Measurements from ENCODE around the gene RAB8B. TPM values are rescaled to one million over a fixed set of nuclear protein-coding genes. Genes with fewer than 3 reads are reported as not detected.

Gene RAB8B
- total and polyA plus RNA-seq, 9 of the 15 experiments (the other 6 are each of a cell fraction or from before 2014, with no cell fraction given): 7.8 to 32.1 (median 24.2) TPM

DNA sequence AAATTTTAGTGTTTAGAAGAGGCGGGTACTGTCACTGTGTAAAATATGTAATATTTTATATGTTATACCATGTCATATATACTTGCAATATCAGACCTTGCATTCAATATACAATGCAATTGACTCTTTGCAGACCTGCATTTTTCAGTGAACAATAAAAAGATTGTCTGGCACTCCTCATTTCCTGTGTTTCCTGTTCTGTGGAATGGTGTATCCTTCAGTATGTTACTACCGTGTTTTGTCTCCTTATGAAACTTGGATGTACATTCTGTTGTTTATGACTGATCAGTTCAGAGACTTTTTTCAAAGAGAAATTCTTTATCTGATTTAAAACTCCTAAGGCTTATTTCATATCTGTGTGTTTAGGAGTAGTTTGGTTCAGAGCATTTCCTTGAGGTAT lies 119.5 kb downstream of the RAB8B start (continued):
- TF ChIP-seq, protein P1, sequence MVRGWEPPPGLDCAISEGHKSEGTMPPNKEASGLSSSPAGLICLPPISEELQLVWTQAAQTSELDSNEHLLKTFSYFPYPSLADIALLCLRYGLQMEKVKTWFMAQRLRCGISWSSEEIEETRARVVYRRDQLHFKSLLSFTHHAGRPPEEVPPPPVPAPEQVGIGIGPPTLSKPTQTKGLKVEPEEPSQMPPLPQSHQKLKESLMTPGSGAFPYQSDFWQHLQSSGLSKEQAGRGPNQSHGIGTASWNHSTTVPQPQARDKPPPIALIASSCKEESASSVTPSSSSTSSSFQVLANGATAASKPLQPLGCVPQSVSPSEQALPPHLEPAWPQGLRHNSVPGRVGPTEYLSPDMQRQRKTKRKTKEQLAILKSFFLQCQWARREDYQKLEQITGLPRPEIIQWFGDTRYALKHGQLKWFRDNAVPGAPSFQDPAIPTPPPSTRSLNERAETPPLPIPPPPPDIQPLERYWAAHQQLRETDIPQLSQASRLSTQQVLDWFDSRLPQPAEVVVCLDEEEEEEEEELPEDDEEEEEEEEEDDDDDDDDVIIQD (CRISPR knock-in tag; IDR thresholded peaks at IDR 0.05): no peak

DNA sequence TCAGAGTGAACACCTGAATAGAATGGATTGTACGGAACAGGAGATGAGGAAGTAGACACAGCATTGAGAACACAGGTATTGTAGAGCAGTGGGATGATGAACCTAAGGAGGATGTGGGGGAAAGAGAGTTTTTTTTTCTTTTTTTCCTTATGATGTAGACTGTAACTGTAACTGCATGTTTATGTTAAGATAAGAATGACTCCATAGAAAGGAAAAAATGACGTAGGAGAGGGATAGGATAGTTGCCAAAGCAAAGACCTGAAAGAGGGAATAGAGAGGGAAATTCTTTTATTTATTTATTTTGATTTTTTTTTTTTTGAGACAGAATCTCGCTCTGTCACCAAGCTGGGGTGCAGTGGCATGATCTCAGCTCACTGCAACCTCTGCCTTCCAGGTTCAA lies 121.2 kb downstream of the RAB8B start:
- no peak for TF ChIP-seq TOE1 (IDR thresholded peaks at IDR 0.05; ENCODE audit: borderline replicate concordance)
- no peak for TF ChIP-seq TOE1 (CRISPR knock-in tag; IDR thresholded peaks at IDR 0.05; ENCODE audit: borderline replicate concordance, low read depth)
- TF ChIP-seq FOSL1 (tag; conservative IDR thresholded peaks at IDR 0.05): peak; percentile 36
- TF ChIP-seq SP1 (CRISPR knock-in tag; IDR thresholded peaks at IDR 0.05): no peak
- Histone ChIP-seq H3K36me3 (ENCODE audit: control insufficient read depth, insufficient read depth, low read length) (no peaks in the 10 kb centered on the region), H3K9ac (ENCODE audit: insufficient read depth in 1 of 2, low read depth in 2 of 2, low read length in 2 of 2) (no peak overlapping the region), H3K4me3 (no peak overlapping the region), H3K27ac (ENCODE audit: extremely low read depth, low read depth, low read length) (no peak overlapping the region), H3K9me3 (replicated peaks; ENCODE audit: control insufficient read depth, insufficient read depth, low read depth, low read length) (no peaks in the 10 kb centered on the region), H3K9me1 (ENCODE audit: control insufficient read depth, insufficient read depth, low read length) (no peaks in the 10 kb centered on the region), H2AFZ (ENCODE audit: low read depth, low read length) (no peak overlapping the region), H3K4me1 (replicated peaks in 1 of 2; ENCODE audit: control insufficient read depth in 2 of 2, insufficient read depth in 2 of 2, low read length in 2 of 2) (no peaks in the 10 kb centered on the region; a peak in 1 of 5 replicates), H4K20me1 (replicated peaks; ENCODE audit: control insufficient read depth, insufficient read depth, low read length) (no peaks in the 10 kb centered on the region), H3K27me3 (ENCODE audit: control insufficient read depth in 2 of 2, insufficient read depth in 2 of 2, low read length in 2 of 2) (no peaks in the 10 kb centered on the region), H3K79me2 (ENCODE audit: control insufficient read depth, insufficient read depth, low read length) (no peaks in the 10 kb centered on the region), H3K4me2 (ENCODE audit: insufficient read depth, low read length) (no peak overlapping the region)
- FAIRE-seq (no peak), ATAC-seq (no peak), DNase-seq (ENCODE audit: extremely low read depth in 1 of 4, low spot score in 3 of 4) (no peak)
- intact Hi-C loops (cut with micrococcal nuclease) (no loop called here), in situ Hi-C loops (cut with MboI) (no loop called here)
- ChIA-PET CTCF (ENCODE audit: low intra/inter-chr PET ratio) (no interaction called here), POLR2A (interaction anchor here (0.9 kb wide), 1 partner anchor 12 kb away, joined by 3 read pairs; no protein-coding TSS in a partner anchor)
- BruUV-seq (replicated peaks): no TSS peak
- 34% methylated on average over 3 of the region's 3 CpGs for WGBS (ENCODE audit: insufficient coverage, low coverage, missing lambda C conversion rate)
